HCT116 (cell line): Measurements from ENCODE around the gene C20orf96. TPM values are rescaled to one million over a fixed set of nuclear protein-coding genes. Genes with fewer than 3 reads are reported as not detected.

ENCODE experiments used
- ATAC-seq: fragments of 200-7000 bp; cut with Tn5 transposase; 2 replicates; pipeline ENCODE4 v1.9.1; 2020; ENCODE audit warnings: mild to moderate bottlenecking, moderate library complexity
- BruUV-seq: library from RNA; stranded (reverse); fragments of 400-500 nt; replicated peaks from 2 replicates; lab custom pipeline; 2021; lab: Mats Ljungman, UMichigan
- CTCF ChIA-PET: fragments of 300-600 bp; sonication (Branson Sonifier 250); formaldehyde crosslinking; loops from one replicate; lab custom pipeline; 2021; ENCODE audit warnings: antibody characterized with exemption; lab: Charles Lee
- POLR2A ChIA-PET: fragments of 300-600, 350-600 bp; sonication (Branson Sonifier 250); formaldehyde crosslinking; loops from one replicate; lab custom pipeline; 2021; ENCODE audit warnings: antibody characterized with exemption; lab: Charles Lee
- RAD21 ChIA-PET, 2 experiments: fragments of 300-600 bp; sonication (Branson Sonifier 250); formaldehyde crosslinking; loops; one replicate each; lab custom pipeline; 2023; ENCODE audit warnings: low total read pairs in 2 of 2; ENCODE audit not compliant: uncharacterized antibody in 2 of 2, unreplicated experiment in 2 of 2, low non-redundant PET in 1 of 2; lab: Charles Lee
- DNase-seq: peaks from one replicate; pipeline ENCODE4 v3.0.0-alpha.2; 2010; ENCODE audit warnings: low read depth, low spot score
- H2AFZ ChIP-seq: fragments of 200-600 bp; shearing (Covaris generic), sonication (generic); 2 replicates; pipeline ENCODE4 v1.6.1; 2017; ENCODE audit warnings: low read depth, mixed run types, mixed read lengths, antibody characterized with exemption, low read length; ENCODE audit not compliant: poor library complexity, severe bottlenecking
- H3K27ac ChIP-seq: 2 replicates; pipeline ENCODE4 v1.5.1; 2012; ENCODE audit warnings: low read depth, low read length
- H3K27me3 ChIP-seq: fragments of 200-600 bp; sonication (generic); 2 replicates; pipeline ENCODE4 v1.6.1; 2016; ENCODE audit warnings: mixed run types, low read length, mixed read lengths; ENCODE audit not compliant: insufficient read depth
- H3K36me3 ChIP-seq, 2 experiments: fragments of 200-500 bp in 1 of 2; fragments of 200-600 bp in 1 of 2; sonication (Bioruptor generic) in 1 of 2; sonication (generic) in 1 of 2; 2 replicates each; pipeline versions ENCODE4 v1.5.1 to v1.6.1; 2014 to 2016; ENCODE audit warnings: low read length in 2 of 2, inconsistent platforms in 1 of 2, mixed read lengths in 1 of 2, mixed run types in 1 of 2; ENCODE audit not compliant: insufficient read depth in 2 of 2, control insufficient read depth in 1 of 2
- H3K4me1 ChIP-seq, 2 experiments: fragments of 200-600 bp in 1 of 2; sonication (generic) in 1 of 2; 2 replicates each; pipeline versions ENCODE4 v1.5.1 to v1.6.1; 2012 to 2017; ENCODE audit warnings: low read length in 2 of 2, inconsistent platforms in 1 of 2, mild to moderate bottlenecking in 1 of 2, mixed read lengths in 1 of 2, mixed run types in 1 of 2, moderate library complexity in 1 of 2; ENCODE audit not compliant: insufficient read depth in 2 of 2, control insufficient read depth in 1 of 2
- H3K4me2 ChIP-seq: fragments of 200-600 bp; sonication (generic); 2 replicates; pipeline ENCODE4 v1.6.1; 2017; ENCODE audit warnings: mixed run types, low read length, mixed read lengths
- H3K4me3 ChIP-seq, 2 experiments: fragments of 200-600 bp in 1 of 2; sonication (generic) in 1 of 2; replicated peaks in 1 of 2; 2 replicates each; pipeline ENCODE4 v1.5.1; 2011 to 2016; ENCODE audit warnings: low read length in 2 of 2, control low read depth in 1 of 2, low read depth in 1 of 2, mild to moderate bottlenecking in 1 of 2, mixed read lengths in 1 of 2, mixed run types in 1 of 2
- H3K79me2 ChIP-seq: fragments of 200-600 bp; sonication (generic); 2 replicates; pipeline ENCODE4 v1.6.1; 2017; ENCODE audit warnings: mild to moderate bottlenecking, mixed run types, low read length, moderate library complexity, mixed read lengths; ENCODE audit not compliant: insufficient read depth
- H3K9ac ChIP-seq: fragments of 200-600 bp; sonication (generic); 2 replicates; pipeline ENCODE4 v1.6.1; 2016; ENCODE audit warnings: low read length, mixed read lengths
- H3K9me2 ChIP-seq: fragments of 200-600 bp; sonication (generic), shearing (Covaris generic); 2 replicates; pipeline ENCODE4 v1.6.1; 2017; ENCODE audit warnings: mixed run types, mild to moderate bottlenecking, moderate library complexity; ENCODE audit not compliant: insufficient read depth
- H3K9me3 ChIP-seq, 2 experiments: fragments of 200-500 bp in 1 of 2; fragments of 200-600 bp in 1 of 2; sonication (Bioruptor generic) in 1 of 2; sonication (generic) in 1 of 2; 2 replicates each; pipeline ENCODE4 v1.6.1; 2014 to 2017; ENCODE audit warnings: low read length in 2 of 2, mixed read lengths in 2 of 2, inconsistent platforms in 1 of 2, low read depth in 1 of 2, mild to moderate bottlenecking in 1 of 2, mixed run types in 1 of 2, moderate library complexity in 1 of 2; ENCODE audit not compliant: control insufficient read depth in 1 of 2, insufficient read depth in 1 of 2
- H4K20me1 ChIP-seq: fragments of 200-600 bp; sonication (generic), shearing (Covaris generic); 2 replicates; pipeline ENCODE4 v1.6.1; 2017; ENCODE audit warnings: mixed run types, mild to moderate bottlenecking, moderate library complexity; ENCODE audit not compliant: insufficient read depth
- POLR2A ChIP-seq: IDR thresholded peaks from 2 replicates; pipeline ENCODE4 v1.7.0; 2011; ENCODE audit warnings: borderline replicate concordance; ENCODE audit not compliant: insufficient read depth, insufficient read length; ENCODE audit errors: extremely low read depth
- POLR2AphosphoS5 ChIP-seq: IDR thresholded peaks from 2 replicates; pipeline ENCODE4 v1.6.1; 2011; ENCODE audit warnings: mild to moderate bottlenecking, low read depth, low read length, moderate library complexity
- YY1 ChIP-seq: IDR thresholded peaks from 2 replicates; pipeline ENCODE4 v1.6.1; 2011; ENCODE audit warnings: low read length, low read depth, moderate library complexity, mild to moderate bottlenecking; ENCODE audit not compliant: insufficient replicate concordance; ENCODE audit errors: extremely low read depth
- ZFX ChIP-seq: fragments of 450-650 bp; IDR thresholded peaks from 2 replicates; pipeline ENCODE4 v1.6.1; 2017
- intact Hi-C: fragments of 100-400 bp; cut with micrococcal nuclease; formaldehyde crosslinking; loops from 2 replicates; pipeline ENCODE4 v1.10.0; 2022
- total RNA-seq: library from RNA; stranded (reverse); gene quantifications from one replicate; pipeline ENCODE4 v1.2.1, GENCODE V29; 2021; ENCODE audit not compliant: unreplicated experiment

C20orf96 gene
- total RNA-seq, 1 experiment from 2014 or later = 22.1 TPM

DNA sequence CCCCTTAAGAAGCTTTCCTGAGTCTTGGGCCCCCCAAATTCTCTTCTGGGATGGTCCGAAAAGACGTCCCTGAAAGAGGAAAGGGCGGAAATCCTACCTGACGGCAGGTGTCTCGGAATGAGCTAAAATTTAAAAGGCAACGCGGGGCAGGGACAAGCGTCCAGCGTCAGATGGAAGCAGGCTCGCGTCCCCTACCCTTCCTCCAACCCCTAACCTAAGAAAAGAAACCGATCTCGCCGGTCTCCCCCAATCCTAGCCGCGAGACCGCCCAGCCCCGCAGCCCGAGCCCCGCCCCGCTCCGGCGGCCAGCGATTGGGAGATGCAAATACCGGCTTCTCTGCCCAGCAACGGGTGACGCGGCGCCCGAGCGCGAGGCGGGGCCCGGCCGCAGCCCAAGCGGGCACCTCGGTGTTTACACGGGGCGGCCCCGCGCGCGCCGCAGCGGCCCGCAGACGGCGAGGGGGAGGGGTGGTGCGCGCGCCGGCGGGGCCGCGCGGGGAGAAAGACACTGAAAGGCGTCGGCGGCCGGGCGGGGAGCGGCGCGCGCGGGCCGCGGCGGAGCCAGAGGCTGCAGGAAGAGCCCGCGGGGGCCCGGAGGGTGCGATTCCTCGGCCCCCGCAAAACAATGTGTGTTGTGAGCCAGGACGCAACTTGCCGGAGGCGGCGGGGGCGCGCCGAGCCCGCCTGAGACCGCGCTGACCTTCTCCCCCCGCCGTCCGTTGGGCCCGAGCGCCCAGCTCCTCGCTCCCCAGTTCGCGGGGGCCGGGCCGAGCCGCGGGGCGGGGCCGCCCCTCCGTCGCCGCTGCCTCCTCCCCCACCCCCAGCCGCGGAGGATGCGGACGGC lies 34.7 kb upstream of the C20orf96 start, which contains the start of gene SOX12:
Gene SOX12, plus strand, starts transcription at position 508 of the 844 bp plus-strand sequence. CDS start 373 bp downstream, outside the sequence.
- DNase-seq (peak; percentile 85), ATAC-seq (peak; percentile 71)
- Histone ChIP-seq H3K27me3 (no peaks in the 10 kb centered on the region), H3K9ac (peak within 1 kb of the TSS; percentile 81), H2AFZ (no peak within 1 kb of the TSS), H3K79me2 (peaks cover 34% of the 10 kb centered on the region), H3K36me3 (0 out of 4 replicates have a peak, but pooled peaks cover 0 to 3% of the 10 kb centered on the region in 2 experiments), H3K4me3 (peak within 1 kb of the TSS; percentile 84 to 87), H3K4me2 (peak within 1 kb of the TSS; percentile 90), H3K4me1 (peaks cover 11 to 56% of the 10 kb centered on the region in 2 experiments; a peak in 3 of 4 replicates), H4K20me1 (no peaks in the 10 kb centered on the region), H3K27ac (peak within 1 kb of the TSS; percentile 99), H3K9me3 (no peaks in the 10 kb centered on the region), H3K9me2 (no peaks in the 10 kb centered on the region)
- CTCF ChIA-PET = no interaction called here
- no TSS peak for BruUV-seq
- RAD21 ChIA-PET = interaction anchor here in 1 of 2 experiments (0.9 to 1.2 kb wide), 2 partner anchors 24 to 28 kb away, joined by 3 read pairs; partner anchors contain the start of gene ZCCHC3
- intact Hi-C loops = loop anchor here (2.0 kb wide), 1 partner anchor 58 kb away; no protein-coding TSS in a partner anchor
- TF ChIP-seq POLR2A (peak; percentile 39), POLR2AphosphoS5 (peak; percentile 61), ZFX (no peak; the same call in 1 of the 2 replicates), YY1 (peak; percentile 13)
- POLR2A ChIA-PET = interaction anchor here (0.9 to 3.0 kb wide), 12 partner anchors 8 to 82 kb away, joined by 3 to 12 read pairs (median 4); partner anchors contain the start of genes TRIB3 and ZCCHC3
